GM12875 (cell line): Measurements from ENCODE around the gene SPATA13.

ENCODE experiments used
- H3K4me3 ChIP-seq: one replicate; pipeline ENCODE4 v1.5.1; 2011; ENCODE audit warnings: low read depth, low read length, control low read depth
- TF ChIP-seq, protein P1 (sequence below): IDR thresholded peaks from 2 replicates; pipeline ENCODE4 v1.5.1; 2011; ENCODE audit warnings: low read depth, mild to moderate bottlenecking, control low read depth, inconsistent platforms, low read length, moderate library complexity, borderline replicate concordance; ENCODE audit not compliant: insufficient read depth

Gene SPATA13

DNA sequence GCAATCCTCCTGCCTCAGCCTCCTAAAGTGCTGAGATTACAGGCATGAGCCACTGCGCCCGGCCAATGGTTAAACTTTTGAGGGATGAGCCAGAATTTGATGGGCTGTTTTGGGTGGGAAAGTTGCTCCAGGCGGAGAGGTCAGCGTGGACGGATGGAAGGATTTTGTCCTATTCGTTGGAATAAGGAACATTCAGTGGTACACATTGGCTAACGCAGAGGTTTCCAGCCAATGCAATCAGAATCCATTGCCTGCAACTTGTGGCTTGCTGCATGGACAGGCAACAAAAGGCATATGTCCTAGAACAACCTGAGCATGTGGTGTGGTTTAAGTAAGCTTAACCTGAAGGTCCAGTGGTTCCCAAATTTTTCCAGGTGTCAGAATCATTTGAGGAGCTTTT is 113.4 kb downstream of the SPATA13 start:
- TF ChIP-seq, protein P1, sequence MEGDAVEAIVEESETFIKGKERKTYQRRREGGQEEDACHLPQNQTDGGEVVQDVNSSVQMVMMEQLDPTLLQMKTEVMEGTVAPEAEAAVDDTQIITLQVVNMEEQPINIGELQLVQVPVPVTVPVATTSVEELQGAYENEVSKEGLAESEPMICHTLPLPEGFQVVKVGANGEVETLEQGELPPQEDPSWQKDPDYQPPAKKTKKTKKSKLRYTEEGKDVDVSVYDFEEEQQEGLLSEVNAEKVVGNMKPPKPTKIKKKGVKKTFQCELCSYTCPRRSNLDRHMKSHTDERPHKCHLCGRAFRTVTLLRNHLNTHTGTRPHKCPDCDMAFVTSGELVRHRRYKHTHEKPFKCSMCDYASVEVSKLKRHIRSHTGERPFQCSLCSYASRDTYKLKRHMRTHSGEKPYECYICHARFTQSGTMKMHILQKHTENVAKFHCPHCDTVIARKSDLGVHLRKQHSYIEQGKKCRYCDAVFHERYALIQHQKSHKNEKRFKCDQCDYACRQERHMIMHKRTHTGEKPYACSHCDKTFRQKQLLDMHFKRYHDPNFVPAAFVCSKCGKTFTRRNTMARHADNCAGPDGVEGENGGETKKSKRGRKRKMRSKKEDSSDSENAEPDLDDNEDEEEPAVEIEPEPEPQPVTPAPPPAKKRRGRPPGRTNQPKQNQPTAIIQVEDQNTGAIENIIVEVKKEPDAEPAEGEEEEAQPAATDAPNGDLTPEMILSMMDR: no peak
- H3K4me3 ChIP-seq: no peak overlapping the region

DNA sequence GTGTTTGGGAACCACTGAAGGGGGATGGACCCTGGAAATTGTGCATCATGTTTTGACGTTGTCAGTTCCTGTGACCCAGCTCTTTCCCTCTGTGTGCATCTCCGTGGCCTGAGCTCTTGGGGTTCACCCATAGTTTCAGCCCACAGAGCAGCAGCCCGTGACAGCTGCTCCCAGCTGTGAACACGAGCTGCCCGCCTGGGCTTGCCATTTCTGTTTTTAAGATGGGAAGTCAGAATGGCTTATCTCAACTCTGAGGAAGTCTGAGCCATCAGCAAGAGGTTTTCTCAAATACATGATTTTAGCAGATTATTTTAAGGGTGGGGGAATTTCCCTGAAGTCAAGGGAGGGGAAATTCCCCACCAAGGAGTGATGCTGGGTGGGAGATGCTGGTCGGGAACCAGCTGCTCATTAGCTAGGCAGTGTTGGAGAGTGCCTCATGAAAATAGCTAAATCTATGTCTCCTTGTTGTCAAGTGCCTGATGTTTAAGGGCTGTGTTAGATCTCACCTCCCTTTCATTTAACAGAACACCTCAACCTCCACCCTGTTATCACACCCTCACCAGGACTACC is 114.0 kb downstream of the SPATA13 start:
- TF ChIP-seq, protein P1: no peak
- H3K4me3 ChIP-seq: no peak overlapping the region

- no peak overlapping the region for H3K4me3 ChIP-seq
- TF ChIP-seq, protein P1: no peak
These were observed 114.5 kb downstream of the SPATA13 start for GRCh38 chr13:24275041-24275440.

DNA sequence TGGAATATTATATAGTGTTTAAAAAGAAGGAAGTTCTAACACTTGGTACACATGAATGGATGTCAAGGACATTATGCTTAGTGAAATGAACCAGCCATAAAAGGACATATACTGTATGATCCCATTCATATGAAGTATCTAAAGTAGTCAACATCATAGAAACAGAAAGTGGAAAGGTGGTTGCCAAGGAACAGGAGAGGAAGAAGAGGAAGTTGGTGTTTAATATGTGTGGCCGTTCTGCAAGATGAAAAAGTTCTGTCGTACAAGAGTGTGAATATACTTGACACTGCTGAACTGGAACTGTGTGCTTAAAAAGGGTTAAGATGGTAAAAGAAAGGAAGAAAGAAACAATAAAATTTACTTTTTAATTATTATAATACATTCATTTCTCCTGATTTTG is 115.8 kb downstream of the SPATA13 start:
- TF ChIP-seq, protein P1: no peak
- no peak overlapping the region for H3K4me3 ChIP-seq

GRCh38 chr13:24276861-24277260 is 116.3 kb downstream of the SPATA13 start:
- TF ChIP-seq, protein P1: no peak
- H3K4me3 ChIP-seq: no peak overlapping the region

- TF ChIP-seq, protein P1: no peak
- H3K4me3 ChIP-seq: no peak overlapping the region
These were observed 117.2 kb downstream of the SPATA13 start for GRCh38 chr13:24277761-24278160.

DNA sequence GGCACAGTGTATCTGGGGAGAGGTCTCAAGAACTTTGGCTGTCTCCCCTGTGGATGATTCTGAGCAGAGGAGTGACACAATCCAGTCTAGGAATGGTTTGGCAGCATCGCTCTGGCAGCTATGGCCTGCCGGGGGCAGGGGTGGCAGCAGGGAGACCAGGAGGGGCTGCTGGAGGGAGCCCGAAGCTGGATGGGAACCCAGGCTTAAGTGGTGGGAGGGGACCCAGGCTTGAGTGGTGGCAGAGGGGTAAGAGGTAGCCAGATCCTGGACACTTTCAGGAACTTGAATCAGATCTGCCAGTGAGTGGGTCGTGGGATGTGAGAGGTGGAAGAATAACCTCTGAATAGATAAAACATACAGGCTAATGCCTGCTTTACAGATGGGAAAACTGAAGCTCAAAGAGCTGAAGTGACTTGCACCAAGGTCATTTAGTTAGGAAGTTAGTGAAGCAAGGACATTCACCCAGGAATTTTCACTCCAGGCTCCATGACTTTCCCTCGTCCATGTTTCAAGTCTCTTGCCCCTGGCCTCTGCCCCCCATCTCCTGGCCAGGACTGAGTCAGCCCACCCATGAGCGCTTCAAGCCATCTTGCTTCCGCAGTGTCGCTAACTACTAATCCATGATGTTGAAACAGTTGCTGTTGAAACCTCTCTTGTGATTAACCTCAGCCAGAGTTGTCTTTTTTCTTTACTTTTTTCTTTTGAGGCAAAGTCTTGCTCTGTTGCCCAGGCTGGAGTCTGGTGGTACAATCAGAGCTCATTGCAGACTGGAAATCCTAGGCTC is 119.0 kb downstream of the SPATA13 start:
- TF ChIP-seq, protein P1: no peak
- H3K4me3 ChIP-seq: no peak overlapping the region
